ENCODE data around the gene NMT2. TPM values are rescaled to one million over a fixed set of nuclear protein-coding genes. Genes with fewer than 3 reads are reported as not detected.
A peak's percentile ranks its signal among the peaks of the same experiment; 100 is the strongest.

NMT2 gene
- total RNA-seq, 1 experiment from 2014 or later: 17.9 TPM

DNA sequence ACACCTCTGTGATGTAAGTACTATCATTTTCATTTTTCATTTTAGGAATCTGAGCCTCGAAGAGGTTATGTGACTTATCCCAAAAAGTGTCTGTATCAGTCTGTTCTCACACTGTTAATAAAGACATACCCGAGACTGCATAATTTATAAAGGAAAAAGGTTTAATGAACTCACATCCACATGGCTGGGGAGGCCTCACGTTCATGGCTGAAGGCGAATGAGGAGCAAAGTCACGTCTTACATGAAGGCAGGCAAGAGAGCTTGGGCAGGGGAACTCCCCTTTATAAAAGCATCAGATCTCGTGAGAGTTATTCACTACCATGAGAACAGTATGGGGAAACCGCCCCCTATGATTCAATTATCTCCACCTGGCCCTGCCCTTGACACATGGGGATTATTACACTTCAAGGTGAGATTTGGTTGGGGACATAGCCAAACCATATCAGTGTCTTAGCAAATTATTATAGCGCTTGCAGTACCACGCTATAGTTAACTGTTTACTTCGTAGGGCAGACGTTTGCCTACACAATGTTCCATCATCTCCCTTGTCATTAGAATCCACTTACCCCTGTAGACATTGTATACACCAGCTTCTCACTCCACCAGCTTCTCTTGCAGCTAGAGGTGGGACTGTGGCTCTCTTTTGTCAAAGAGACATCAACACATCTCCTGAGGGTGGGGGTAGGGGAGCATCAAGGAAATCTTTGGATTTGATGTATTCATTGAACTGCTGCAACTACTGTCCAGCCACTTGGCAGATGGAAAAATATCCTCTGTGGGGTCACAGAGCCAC lies 15.4 kb upstream of the NMT2 start:
- in situ Hi-C loops (cut with HindIII; ENCODE audit: low sequenced_read_pairs): no loop called here
- no peak for DNase-seq (ENCODE audit: low spot score)

DNA sequence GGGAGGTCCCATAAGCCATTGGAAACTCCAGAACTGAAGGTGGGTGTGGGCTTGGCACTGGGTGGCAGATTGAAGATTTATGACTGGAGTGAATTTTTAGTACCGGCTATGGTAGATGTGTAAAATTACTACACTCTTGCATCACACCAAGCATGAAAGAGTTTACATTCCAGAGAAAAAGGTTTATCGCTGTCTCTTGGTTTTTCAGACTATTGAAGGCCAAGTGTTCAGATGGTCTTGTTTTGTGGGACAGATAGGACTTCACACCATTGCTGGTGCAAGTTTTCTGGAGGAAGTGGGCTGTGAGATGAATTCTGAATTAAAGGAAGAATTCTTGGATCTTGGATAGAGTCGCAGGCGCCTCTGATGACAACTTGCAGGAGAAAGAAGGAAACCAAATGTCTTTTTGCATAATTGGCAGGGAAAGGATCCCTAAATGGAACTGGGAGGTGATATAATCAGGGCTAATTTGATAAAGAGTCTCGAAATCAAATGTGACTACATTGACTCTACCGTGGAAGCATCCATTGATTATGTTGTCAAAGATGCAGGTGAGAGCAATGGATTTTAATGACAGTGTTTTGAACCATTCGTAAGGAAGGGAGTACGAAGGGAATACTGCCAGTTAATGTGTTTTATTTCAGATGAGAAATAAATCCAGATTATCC lies 14.2 kb upstream of the NMT2 start:
- in situ Hi-C loops (cut with HindIII; ENCODE audit: low sequenced_read_pairs): no loop called here
- no peak for DNase-seq (ENCODE audit: low spot score)

DNA sequence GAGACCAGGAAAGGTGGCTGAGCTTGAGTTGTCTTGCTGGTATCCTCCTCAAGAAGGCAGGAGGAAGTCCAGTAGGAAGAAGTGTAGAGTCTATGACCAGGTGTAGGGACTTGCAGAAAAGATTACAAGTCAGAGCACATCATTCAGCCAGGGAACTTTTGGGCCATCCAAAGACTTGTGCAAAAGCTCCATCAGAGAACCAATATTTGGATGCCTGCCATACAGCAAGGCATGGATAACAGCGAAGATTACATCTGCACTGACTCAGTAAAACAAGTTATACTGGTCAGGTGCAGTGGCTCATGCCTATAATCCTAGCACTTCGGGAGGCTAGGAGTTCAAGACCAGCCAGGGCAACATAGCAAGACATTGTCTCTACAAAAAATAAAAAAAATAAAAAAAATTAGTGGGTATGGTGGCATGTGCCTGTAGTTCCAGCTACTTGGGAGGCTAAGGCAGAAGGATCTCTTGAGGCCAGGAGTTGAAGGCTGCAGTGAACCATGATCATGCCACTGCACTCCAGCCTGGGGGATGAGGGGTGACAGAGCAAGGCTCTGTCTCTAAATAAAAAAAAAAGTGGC lies 13.2 kb upstream of the NMT2 start:
- in situ Hi-C loops (cut with HindIII; ENCODE audit: low sequenced_read_pairs): no loop called here
- no peak for DNase-seq (ENCODE audit: low spot score)

DNA sequence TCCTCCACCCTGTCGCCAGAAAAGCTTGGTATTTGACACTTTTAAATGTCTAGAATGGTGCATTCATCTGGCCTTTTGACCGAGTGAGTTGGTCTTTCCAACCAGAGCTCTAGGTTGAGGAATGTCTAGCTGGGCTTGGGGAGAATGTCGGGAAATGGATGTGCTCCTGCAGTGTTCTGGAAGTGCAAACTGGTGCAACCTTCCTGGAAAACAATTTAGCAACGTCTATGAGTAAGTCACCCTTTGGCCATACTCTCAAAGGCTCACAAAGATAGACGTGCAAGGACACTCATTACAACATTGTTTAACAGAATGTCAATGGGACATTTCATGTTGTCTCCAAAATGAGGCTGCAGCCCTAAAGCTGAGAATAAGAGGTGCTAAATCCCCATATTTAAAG lies 12.2 kb upstream of the NMT2 start:
- DNase-seq (ENCODE audit: low spot score): no peak
- in situ Hi-C loops (cut with HindIII; ENCODE audit: low sequenced_read_pairs): no loop called here

DNA sequence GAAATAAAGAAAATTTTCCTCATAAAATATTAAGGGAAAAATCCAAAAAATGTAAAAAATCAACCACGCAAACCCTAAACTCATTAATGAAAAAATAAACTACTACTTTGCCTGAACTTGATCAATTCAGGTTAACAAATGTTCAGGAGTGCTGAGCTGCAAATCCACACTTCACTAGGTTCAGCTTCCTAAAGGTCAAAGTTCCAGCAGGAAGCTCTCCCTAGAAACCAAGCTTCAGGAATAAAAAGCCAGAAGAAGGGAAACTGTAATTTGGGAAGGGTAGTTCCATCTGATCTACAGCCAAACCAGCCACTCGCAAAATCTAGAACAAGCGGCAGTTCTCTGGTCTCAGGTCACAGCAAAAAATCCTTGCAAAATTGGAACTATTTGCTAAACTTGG lies 7.8 kb upstream of the NMT2 start:
- no peak for DNase-seq (ENCODE audit: low spot score)
- in situ Hi-C loops (cut with HindIII; ENCODE audit: low sequenced_read_pairs): no loop called here

DNA sequence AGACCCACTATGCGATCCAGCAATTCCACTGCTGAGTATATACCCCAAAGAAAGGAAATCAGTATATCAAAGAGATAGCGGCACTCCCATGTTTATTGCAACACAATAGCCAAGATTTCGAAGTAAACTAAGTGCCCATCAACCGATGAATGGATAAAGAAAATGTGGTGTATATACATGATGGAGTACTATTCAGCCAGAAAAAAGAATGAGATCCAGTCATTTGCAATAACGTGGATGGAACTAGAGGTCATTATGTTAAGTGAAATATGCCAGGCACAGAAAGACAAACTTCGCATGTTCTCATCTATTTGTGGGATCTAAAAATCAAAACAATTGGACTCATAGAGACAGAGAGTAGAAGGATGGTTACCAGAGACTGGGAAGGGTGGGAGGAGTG lies 7.1 kb upstream of the NMT2 start:
- DNase-seq (ENCODE audit: low spot score): no peak
- in situ Hi-C loops (cut with HindIII; ENCODE audit: low sequenced_read_pairs): no loop called here

DNA sequence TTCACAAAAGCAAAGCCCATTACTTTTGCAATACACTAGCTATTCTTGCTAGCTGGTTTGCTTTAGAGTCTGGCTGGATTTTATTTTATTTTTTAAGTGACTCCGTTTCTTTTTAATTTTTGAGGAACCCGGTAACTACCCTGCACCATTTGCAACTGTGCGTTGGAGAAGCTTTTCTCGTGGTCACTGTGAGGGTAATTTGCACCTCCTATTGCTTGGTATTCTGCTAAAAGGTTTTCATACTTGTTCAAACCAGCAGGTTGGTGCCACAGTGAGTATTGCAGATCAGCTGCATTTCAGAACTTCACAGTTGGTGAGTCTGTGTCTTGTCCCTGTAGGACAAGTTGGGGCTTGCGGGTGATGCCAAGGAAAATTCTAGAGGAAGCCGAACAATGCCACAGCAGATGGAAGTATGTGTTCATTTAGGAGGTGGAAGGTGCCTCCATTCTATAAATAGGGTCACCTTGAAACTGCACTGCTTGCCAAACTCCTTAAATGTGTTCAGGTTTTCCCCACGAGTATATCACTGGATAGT lies 3.9 kb upstream of the NMT2 start:
- DNase-seq (ENCODE audit: low spot score): no peak
- in situ Hi-C loops (cut with HindIII; ENCODE audit: low sequenced_read_pairs): no loop called here

DNA sequence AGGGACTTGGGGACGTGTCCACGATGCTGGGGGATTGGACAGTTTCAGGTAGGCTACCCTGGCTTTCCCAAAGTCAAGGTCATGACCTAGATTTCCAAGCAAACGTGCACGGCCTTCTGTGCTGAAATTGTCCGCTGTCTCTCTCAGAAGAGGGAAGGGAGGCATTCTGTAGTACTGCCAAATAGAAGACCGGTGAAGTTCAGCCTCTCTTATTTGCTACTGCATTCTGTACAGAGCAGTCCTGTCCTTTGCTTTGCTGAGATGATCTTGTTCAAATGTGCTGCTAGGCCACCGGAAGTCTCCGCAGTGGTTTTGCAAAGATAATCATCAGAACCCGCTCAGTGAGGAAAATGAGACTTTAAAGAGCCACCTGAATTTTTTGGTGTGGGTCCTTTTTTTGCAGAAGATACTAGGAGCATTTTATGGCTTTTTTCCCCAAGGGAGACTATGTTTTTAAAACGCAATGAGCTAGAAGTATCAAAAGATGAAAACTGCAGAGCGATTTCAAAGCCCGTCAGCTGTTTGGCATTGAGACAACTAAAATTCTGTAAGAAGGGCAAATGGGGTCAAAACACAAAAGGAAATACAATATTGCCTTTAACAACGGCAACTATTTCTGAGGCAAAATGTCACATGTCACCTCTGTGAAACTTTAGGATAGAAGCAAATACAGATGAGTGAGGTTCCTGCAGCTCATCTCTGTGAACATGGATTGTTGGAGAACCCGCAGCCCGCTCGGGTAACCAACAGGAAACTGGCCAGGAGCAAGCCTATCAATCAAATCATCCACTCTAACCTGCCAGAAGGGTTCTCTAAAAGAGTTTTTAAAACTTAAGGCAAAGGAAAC lies 1.3 kb upstream of the NMT2 start:
- in situ Hi-C loops (cut with HindIII; ENCODE audit: low sequenced_read_pairs): no loop called here
- no peak for DNase-seq (ENCODE audit: low spot score)

DNA sequence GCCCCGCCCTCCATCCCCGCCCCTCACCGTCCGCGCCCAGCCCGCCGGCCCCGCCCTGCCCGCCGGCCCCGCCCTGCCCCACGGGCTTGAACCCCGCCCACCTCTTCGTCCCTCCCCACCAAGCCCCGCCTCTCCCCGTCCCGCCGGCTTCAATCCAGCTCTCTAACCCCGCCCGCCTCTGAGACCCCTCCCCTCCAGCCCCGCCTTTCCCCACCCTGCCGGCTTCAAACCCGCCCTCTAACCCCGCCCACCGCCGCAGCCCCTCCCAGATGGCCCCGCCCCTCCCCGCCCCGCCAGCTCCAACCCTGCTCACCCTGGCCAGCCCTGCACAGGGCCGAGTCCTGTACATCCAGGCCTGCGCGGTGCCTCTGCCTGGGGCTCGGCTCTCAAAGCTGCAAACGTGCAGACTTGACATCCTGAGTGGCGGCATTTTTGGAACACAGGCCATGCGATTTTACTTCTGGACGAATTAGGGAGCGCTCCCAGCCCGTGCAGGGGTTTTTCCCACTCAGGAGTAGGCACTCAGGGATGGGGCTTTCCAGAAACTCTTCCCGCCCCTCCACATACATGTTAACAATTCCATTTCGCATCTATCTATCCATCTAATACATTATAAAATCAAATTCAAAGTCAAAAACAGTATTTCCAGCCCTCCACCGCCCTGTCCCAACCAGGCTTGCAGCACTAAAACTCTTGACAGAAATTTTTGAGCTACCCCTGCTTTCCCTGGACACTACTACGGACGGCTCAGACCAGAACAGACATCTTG lies 477 bp upstream of the NMT2 start:
- in situ Hi-C loops (cut with HindIII; ENCODE audit: low sequenced_read_pairs): no loop called here

DNA sequence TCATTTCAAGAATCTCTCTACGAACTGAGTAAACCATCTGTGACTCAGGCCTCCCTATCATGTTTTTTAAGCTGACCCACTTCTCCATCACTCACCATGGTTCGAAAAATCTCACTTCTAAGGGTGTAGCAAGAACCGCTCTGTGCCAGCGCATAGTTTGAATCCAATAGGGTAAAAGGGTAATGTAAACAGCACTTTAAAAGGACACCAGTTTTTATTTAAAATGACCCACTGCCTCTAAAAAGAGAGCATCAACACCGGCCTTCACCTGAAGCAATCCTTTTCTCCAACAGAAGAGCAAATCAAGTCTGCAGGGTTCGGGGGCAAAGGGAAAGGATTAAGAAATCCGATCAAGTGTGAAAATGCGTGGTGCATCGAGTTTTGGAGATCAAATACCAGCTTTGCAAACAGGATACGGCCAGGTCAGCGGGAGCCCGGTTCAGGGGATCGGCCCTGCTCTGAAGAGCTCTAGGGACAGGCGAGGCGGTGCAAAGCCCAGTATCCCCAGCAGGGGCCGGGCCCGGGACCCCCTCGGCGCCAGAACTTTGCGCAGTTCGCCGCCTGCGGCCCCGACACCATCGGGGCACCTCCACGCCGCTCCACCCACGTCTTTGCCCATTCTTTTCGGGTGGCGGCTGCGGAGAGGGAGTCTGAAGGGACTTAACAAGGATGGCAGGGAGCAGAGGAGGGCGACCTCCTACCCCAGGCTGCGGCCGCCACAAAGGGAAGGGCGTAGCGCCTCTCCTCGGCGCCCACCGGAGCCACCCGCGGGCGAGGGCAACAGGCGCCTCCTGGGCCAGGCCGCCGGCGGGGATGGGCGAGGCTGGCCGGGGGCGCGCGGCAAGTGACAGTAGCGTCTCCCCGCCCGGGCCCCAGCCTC lies 842 bp downstream of the NMT2 start:
- peak; percentile 53 for DNase-seq (ENCODE audit: low spot score)

More for the DNA sequence above, 477 bp upstream of the NMT2 start:
- DNase-seq (ENCODE audit: low spot score): peak; percentile 98

DNA sequence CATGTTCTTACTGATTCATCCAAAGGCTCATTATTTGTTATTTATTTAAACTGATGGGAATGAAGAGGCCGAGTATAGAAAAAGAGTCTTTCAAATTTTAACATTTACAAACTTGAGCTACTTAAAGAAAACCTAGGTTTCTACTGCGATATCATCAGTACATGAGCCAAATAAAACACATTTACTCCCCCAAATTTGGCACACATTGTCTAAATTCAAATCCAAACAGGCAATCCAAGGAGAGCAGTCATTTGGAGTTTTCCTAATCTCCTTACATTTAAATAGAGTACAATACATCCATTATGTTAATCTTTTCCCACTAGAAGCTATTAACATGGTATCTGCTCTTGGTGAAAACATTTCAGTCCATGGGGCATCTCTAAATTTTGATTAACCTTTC lies 2.2 kb downstream of the NMT2 start:
- in situ Hi-C loops (cut with HindIII; ENCODE audit: low sequenced_read_pairs): no loop called here

More for the DNA sequence above, 842 bp downstream of the NMT2 start:
- in situ Hi-C loops (cut with HindIII; ENCODE audit: low sequenced_read_pairs): no loop called here

DNA sequence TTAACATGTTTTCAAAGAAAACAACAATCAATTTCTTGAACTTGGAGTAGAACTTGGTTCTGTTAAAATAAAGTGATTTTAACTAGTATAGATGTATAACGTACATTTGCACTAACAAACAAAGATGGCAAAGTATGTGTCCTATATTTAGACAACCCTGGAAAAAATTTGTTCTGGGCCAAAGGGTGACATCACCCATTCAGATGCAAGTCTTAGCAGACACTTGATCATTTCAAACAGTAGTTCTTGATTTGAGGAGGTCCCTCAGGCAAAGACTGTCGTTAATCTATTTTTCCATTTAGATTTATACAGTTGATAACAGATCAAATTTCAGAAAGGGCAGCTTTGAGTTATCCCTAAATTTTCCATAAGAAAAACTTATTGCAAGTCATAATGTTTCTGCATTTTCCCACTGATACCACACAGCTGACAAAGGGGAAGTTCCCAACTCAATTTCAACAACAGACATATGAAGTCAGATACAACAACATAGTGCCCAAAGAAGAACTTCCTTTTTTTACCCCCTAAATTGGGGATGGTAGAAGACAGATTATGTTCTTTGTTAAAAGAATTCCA lies 5.2 kb downstream of the NMT2 start:
- DNase-seq (ENCODE audit: low spot score): no peak
- in situ Hi-C loops (cut with HindIII; ENCODE audit: low sequenced_read_pairs): no loop called here

More for the DNA sequence above, 2.2 kb downstream of the NMT2 start:
- DNase-seq (ENCODE audit: low spot score): peak; percentile 39

DNA sequence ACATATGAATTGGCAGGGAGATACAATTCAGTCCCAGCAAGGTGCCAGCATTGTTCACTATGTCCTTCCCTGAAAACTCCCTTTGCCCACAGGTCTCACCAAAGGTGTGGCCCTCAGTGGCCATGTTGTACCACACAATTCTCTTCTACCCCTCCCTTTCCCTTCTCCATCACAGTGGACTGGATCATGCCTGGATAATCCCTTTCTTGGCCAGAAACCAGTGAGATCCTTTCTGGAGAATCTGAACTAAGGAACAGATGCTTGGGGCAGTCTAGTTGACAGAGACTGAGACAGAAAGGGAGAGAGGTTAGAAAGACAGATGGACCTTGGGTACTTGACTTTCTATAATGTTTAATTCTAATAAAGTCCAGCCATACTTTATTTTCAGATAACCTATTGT lies 9.5 kb downstream of the NMT2 start:
- in situ Hi-C loops (cut with HindIII; ENCODE audit: low sequenced_read_pairs): no loop called here
- DNase-seq (ENCODE audit: low spot score): peak; percentile 58

DNA sequence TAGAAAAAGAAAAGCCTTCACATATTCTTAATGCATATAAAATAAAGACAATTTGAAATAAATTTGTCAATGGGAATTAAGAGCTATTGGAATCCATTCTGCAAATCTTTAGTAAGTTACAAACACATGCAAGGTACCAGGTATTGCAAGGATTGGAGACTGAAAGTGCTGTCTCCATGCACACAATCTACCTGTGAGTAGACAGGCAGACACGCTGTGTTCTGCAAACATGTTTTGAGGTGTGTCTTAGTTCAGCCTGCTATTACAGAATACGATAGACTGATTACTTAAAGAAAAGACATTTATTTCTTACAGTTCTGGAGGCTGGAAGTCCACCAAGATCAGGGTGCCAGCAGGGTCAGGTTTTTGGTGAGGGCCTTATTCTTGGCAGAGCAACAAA lies 10.0 kb downstream of the NMT2 start:
- in situ Hi-C loops (cut with HindIII; ENCODE audit: low sequenced_read_pairs): no loop called here
- DNase-seq (ENCODE audit: low spot score): no peak

DNA sequence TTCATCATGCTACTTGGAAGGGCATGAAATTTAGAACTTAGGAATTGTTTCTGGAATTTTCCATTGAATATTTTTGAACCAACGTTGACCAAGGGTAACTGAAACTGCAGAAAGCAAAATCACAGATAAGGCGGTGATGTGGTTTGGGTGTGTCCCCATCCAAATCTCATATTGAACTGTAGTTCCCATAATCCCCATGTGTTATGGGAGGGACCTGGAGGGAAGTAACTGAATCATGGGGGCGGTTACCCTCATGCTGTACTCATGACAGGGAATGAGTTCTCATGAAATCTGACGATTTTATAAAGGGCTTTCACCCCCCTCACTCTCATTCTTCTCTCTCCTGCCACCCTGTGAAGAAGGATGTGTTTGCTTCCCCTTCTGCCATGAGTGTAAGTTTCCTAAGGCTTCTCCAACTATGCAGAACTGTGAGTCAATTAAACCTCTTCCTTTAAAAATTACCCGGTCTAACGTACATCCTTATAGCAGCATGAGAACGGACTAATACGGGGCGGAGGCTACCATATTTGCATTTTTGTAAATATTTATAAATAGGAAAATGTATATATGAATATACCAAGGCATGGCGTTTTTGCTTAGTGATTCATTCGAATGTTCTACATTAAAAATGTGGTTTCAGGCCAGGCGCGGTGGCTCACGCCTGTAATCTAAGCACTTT lies 12.4 kb downstream of the NMT2 start:
- in situ Hi-C loops (cut with HindIII; ENCODE audit: low sequenced_read_pairs): no loop called here
- DNase-seq (ENCODE audit: low spot score): no peak

DNA sequence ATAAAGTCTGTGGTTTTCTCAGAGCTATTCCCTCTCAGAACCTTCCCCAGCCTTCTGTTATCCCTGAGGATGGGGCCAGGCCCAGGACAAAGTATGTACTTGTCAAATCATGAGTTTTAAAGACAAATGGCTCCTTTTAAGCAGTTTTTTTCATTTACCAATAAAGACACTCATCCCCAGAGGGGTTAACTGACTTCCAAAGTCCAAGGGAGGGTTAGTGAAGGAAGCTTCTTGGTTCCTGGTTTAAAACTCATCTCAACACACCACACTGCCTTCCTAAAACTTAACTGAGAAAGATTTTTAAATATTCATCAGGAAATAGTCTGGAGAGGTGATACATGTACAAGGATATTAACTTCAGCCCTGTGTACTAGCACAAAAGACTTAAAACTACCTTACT lies 15.9 kb downstream of the NMT2 start:
- in situ Hi-C loops (cut with HindIII; ENCODE audit: low sequenced_read_pairs): no loop called here
- DNase-seq (ENCODE audit: low spot score): no peak

DNA sequence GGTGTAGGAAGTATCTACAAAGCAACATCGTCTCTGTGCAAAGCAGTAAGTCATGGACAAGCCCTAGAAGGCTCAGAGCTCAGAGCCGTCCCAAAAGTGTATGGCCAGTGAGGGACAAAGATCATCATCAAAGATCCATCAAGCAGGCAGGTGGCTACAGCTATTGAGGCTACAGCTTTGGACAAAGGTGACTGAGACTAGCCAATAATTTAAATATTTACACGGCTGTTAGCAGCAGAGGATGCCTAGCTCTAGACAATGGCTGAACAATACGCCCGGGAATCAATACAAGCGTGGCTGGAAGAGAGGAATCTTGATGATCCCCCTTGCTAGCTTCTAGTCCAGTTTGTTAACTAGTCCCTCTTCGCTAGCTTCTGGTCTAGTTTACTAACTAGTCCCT lies 17.9 kb downstream of the NMT2 start:
- in situ Hi-C loops (cut with HindIII; ENCODE audit: low sequenced_read_pairs): no loop called here
- no peak for DNase-seq (ENCODE audit: low spot score)
